Measurements from ENCODE around the gene KCNE3.

The KCNE3 gene

GRCh38 chr11:74471037-74471436 lies 3.7 kb upstream of the KCNE3 start:
- DNase-seq = no peak

GRCh38 chr11:74470526-74470925 lies 3.2 kb upstream of the KCNE3 start:
- DNase-seq = no peak

GRCh38 chr11:74468936-74469335 lies 1.6 kb upstream of the KCNE3 start:
- no peak for DNase-seq

GRCh38 chr11:74468521-74468920 lies 1.2 kb upstream of the KCNE3 start:
- no peak for DNase-seq

- no peak for DNase-seq
Observed at GRCh38 chr11:74468058-74468457, 709 bp upstream of the KCNE3 start.

- no peak for DNase-seq
Observed at GRCh38 chr11:74465291-74465708, 2.0 kb downstream of the KCNE3 start.

GRCh38 chr11:74464746-74465145 lies 2.6 kb downstream of the KCNE3 start:
- no peak for DNase-seq

- no peak for DNase-seq
Observed at GRCh38 chr11:74463216-74463615, 4.1 kb downstream of the KCNE3 start.

GRCh38 chr11:74462631-74463030 lies 4.7 kb downstream of the KCNE3 start:
- DNase-seq = peak in 1 of 2 experiments; percentile 11

- peak; percentile 89 to 90 for DNase-seq
Observed at GRCh38 chr11:74462009-74462408, 5.3 kb downstream of the KCNE3 start.

GRCh38 chr11:74460481-74461154 lies 6.7 kb downstream of the KCNE3 start:
- peak; percentile 82 to 85 for DNase-seq

GRCh38 chr11:74460065-74460464 lies 7.3 kb downstream of the KCNE3 start:
- no peak for DNase-seq

- no peak for DNase-seq
Observed at GRCh38 chr11:74459584-74459983, 7.8 kb downstream of the KCNE3 start.

GRCh38 chr11:74457356-74457755 lies 10.0 kb downstream of the KCNE3 start:
- DNase-seq = no peak

- peak; percentile 51 to 65 for DNase-seq
Observed at GRCh38 chr11:74453373-74453975, 13.9 kb downstream of the KCNE3 start.

GRCh38 chr11:74452366-74452765 lies 15.0 kb downstream of the KCNE3 start:
- no peak for DNase-seq

- no peak for DNase-seq
Observed at GRCh38 chr11:74450318-74450717, 17.0 kb downstream of the KCNE3 start.

- peak; percentile 90 to 91 for DNase-seq
Observed at GRCh38 chr11:74449369-74449931, 17.9 kb downstream of the KCNE3 start.

- no peak for DNase-seq
Observed at GRCh38 chr11:74447720-74448119, 19.6 kb downstream of the KCNE3 start.

GRCh38 chr11:74446532-74446938 lies 20.8 kb downstream of the KCNE3 start:
- DNase-seq = no peak

- DNase-seq = no peak
Observed at GRCh38 chr11:74444173-74444826, 23.0 kb downstream of the KCNE3 start.

GRCh38 chr11:74443071-74443864 lies 24.1 kb downstream of the KCNE3 start:
- no peak for DNase-seq

GRCh38 chr11:74442636-74443035 lies 24.7 kb downstream of the KCNE3 start:
- DNase-seq = no peak
